Measurements from ENCODE around the gene MEGF6. TPM values are rescaled to one million over a fixed set of nuclear protein-coding genes. Genes with fewer than 3 reads are reported as not detected.

MEGF6 gene, protein sequence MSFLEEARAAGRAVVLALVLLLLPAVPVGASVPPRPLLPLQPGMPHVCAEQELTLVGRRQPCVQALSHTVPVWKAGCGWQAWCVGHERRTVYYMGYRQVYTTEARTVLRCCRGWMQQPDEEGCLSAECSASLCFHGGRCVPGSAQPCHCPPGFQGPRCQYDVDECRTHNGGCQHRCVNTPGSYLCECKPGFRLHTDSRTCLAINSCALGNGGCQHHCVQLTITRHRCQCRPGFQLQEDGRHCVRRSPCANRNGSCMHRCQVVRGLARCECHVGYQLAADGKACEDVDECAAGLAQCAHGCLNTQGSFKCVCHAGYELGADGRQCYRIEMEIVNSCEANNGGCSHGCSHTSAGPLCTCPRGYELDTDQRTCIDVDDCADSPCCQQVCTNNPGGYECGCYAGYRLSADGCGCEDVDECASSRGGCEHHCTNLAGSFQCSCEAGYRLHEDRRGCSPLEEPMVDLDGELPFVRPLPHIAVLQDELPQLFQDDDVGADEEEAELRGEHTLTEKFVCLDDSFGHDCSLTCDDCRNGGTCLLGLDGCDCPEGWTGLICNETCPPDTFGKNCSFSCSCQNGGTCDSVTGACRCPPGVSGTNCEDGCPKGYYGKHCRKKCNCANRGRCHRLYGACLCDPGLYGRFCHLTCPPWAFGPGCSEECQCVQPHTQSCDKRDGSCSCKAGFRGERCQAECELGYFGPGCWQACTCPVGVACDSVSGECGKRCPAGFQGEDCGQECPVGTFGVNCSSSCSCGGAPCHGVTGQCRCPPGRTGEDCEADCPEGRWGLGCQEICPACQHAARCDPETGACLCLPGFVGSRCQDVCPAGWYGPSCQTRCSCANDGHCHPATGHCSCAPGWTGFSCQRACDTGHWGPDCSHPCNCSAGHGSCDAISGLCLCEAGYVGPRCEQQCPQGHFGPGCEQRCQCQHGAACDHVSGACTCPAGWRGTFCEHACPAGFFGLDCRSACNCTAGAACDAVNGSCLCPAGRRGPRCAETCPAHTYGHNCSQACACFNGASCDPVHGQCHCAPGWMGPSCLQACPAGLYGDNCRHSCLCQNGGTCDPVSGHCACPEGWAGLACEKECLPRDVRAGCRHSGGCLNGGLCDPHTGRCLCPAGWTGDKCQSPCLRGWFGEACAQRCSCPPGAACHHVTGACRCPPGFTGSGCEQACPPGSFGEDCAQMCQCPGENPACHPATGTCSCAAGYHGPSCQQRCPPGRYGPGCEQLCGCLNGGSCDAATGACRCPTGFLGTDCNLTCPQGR (N-terminal part only)
- total RNA-seq, result 16.6 and 19.2 TPM in 2 replicates

DNA sequence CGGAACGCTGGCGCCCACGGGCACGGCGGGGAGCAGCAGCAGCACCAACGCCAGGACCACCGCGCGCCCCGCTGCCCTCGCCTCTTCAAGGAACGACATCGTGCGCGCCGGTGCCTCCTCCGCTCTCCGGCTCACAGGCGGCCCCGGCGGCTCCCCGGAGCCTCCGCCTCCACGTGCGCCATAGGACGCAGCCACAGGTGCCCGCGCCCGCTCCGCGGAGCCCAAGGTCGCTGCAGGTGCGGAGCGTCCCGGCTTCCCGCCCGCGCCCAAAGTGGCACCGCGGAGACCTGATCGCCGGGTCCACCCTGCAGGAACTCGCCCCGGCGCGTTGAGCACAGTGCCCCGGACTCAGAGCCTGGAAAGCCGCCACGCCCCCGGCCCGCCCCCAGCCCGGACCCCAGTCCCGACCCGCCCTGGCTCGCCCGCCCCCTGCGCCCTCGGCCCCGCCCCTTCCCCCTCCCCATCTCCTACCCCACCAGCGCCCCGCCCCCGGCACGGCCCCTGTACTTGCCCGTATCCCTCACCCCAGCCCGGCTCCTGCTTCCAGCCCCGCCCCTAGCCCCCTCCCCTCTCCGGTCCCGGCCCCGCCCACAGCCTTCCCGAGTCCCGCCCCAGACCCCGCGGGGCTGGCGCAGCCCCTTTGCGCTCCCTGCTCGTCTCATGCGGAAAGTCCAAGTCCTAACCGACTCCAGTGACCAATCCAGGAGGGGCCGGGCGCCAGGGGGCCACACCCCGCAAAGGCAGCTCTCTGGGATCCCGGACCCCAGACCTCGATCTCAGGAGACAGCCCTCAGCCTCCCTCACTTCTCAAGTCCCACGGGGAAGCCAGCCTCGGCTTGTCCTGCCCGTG lies at the start of gene MEGF6:
MEGF6 (minus strand) TSS at position 339 of the 850 bp plus-strand sequence; CDS start at position 99, 240 bp downstream.

DNA sequence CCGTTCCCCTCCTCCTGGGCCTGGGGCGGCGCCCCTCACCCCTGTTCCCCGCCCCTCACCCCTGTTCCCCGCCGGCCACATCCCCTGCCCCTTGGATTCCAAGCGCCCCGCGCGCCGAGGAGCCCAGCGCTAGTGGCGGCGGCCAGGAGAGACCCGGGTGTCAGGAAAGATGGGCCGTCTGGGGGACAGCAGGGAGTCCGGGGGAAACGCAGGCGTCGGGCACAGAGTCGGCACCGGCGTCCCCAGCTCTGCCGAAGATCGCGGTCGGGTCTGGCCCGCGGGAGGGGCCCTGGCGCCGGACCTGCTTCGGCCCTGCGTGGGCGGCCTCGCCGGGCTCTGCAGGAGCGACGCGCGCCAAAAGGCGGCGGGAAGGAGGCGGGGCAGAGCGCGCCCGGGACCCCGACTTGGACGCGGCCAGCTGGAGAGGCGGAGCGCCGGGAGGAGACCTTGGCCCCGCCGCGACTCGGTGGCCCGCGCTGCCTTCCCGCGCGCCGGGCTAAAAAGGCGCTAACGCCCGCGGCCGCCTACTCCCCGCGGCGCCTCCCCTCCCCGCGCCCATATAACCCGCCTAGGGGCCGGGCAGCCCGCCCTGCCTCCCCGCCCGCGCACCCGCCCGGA lies 40.7 kb upstream of the MEGF6 start, which contains the start of gene TP73:
TP73 (plus strand) TSS at position 587 of the 618 bp plus-strand sequence. CDS start 29,850 bp downstream, outside the sequence.

DNA sequence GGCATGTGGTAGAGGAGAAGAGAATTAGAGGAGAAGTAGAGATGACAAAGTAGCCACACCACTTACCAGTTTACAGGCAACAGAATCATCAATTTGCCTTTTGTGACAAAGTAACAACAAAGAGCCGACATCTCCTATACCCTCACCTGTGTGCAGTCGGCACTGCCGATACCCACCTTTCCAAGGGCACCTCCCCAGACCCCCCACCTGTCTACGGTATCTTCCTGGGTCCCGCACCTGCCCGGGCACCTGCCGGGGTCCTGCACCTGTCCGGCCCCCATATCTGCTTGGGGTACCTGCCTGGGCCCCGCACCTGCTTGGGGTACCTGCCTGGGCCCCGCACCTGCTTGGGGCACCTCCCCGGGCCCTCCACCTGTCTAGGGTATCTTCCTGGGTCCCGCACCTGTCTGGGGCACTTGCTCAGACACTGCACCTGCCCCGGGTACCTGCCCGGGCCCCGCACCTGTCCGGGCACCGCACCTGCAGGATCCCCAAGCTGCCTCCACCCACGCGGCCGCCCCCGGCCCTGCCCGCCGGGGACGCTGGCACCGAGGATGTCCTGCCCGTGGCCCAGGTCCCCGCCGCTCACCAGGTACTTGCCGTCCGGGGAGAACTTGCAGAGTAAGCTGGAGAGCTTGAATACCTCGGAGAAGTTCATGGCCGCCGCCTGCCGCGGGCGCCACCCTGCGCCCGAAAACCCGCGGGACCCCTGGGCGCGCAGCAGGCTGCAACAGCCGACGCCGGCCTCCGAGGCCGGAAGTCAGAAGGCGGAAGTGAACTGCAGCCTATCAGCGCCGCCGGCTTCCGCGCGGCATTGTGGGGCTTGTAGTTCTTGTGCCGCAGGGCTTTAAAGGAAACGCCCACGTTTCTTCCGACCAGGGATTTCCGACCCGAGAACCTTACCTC lies 38.3 kb upstream of the MEGF6 start, which contains the start of gene WRAP73:
WRAP73 (minus strand) TSS at position 762 of the 906 bp plus-strand sequence; CDS start at position 658, 104 bp downstream.

DNA sequence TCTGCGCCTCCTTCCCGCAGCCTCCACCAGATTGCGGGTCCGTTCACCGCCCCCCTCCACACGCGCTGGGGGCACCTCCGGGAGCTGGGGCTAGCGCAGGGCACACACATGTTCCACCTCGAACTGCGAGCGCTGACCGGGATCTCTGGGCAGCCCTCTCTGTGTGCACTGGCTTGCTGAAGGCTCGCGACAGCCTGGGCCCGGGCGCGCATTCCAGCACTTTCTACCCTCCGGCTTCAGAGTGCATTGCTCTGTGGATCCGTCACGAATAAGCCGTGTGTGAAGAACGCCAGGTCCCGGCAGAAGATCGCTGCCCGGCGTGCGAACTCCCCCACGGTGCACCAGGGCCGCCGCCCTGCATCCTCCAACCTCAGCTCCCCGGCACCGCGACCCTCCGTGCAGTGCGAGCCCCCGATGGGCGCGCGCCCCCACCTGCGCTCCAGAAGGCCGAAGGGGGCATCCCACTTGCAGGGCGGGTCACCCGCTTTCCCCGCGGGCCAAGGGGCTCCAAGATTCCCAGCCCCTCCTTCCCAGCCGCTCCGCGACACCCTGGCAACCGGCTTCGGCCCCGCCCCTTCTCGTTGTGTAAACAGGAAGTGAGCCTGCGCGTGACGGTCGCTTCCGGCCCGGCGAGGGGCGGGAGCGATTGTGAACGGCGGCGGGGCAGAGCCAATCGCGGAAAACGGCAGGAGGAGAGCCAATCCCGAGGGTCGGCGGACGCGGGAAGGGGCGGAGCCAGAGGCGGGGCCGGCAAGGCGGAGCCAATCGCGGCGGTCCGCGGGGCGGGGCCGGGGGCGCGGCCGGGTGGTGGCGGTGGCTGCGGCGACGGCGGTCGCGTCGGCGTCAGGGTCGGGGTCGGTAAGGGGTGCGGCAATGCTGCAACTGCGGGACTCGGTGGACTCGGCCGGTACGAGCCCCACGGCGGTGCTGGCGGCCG lies 13.2 kb upstream of the MEGF6 start, which contains the start of gene TPRG1L:
TPRG1L (plus strand) TSS at position 816 of the 937 bp plus-strand sequence; CDS start at position 874, 58 bp downstream.

DNA sequence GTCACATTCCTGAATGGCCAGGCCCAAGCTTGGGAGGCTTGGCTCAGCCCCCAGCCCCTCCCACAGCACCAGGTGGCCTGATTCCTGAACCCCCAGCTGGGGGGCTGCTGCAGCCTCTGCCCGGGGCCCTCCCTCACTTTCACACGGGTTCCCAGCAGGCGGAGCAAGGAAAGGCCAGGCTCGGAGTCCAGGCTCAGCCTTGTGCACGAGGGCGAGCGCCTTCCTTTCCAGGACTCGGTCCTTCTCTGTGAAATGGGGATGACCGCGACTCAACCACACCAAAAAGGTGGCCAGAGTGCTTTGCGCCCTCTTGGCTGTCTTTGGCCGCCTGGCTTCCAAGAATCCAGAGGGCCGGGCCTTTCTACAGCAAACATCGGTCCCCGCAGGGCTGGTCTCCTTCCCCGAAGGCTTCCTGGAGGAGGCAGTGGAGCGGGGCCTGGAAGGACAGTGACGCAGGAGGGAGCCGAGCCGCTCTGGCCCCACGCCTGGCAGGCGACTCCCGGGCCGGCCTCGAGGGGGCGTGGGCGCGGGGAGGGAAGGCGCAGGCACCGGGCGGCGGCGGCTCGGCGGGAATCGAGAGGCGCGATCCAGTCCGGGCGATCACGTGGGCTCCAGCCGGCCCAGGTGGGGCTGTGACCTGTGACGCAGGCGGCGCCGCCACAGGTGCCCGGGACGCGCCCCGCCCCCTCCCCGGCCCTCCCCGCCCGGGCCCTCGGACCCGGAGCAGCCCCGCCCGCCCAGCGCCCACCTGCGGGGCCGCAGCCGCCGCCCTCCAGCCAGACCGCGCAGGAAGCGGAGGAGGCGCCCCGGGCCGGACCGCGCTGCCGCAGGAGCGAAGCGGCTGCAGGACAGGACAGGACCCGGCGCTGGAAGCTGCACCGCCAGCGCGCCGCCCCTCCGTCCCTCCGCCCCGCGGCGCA lies 157.2 kb downstream of the MEGF6 start, which contains the start of gene ARHGEF16:
ARHGEF16 (plus strand) TSS at position 775 of the 920 bp plus-strand sequence. CDS start 8,420 bp downstream, outside the sequence.

Small RNAs within 50 kb of the gene (small RNA-seq; reads per million reads assigned to genes)
- gene MIR551A, result not detected

Other genes starting within 250 kb of the MEGF6 start
- gene ARHGEF16, start 156.8 kb downstream of the MEGF6 start, total RNA-seq, result not detected in 2 replicates
- 17.8 and 20.6 TPM in 2 replicates for gene TPRG1L, start 13.5 kb upstream of the MEGF6 start, total RNA-seq
- 12.3 and 12.7 TPM in 2 replicates for gene WRAP73, start 38.6 kb upstream of the MEGF6 start, total RNA-seq
- gene TP73, start 41.0 kb upstream of the MEGF6 start, total RNA-seq, result not detected in 2 replicates
- not detected in 2 replicates for gene CCDC27, start 140.9 kb upstream of the MEGF6 start, total RNA-seq
- 0.49 and 2.7 TPM in 2 replicates for gene SMIM1, start 161.2 kb upstream of the MEGF6 start, total RNA-seq
- 37.6 and 38.3 TPM in 2 replicates for gene LRRC47, start 185.0 kb upstream of the MEGF6 start, total RNA-seq
- gene CEP104, start 245.7 kb upstream of the MEGF6 start, total RNA-seq, result 19.8 and 24.2 TPM in 2 replicates
- 6.7 and 7.5 TPM in 2 replicates for gene DFFB, start 246.0 kb upstream of the MEGF6 start, total RNA-seq

Measured in hair follicle dermal papilla cell (primary cell).